AG09319 (cell line): ENCODE measurements around the gene CDC14A.
"Not testable (repeated sequence)": the region's sequence is repeated elsewhere in the genome, so short reads cannot be mapped to it uniquely, and the experiment has no call there.

ENCODE experiments used
- DNase-seq: peaks from one replicate; pipeline ENCODE4 v3.0.0-alpha.2; 2010; ENCODE audit warnings: low read depth; ENCODE audit errors: extremely low read depth
- TF ChIP-seq, protein P1 (sequence below): IDR thresholded peaks from 2 replicates; pipeline ENCODE4 v1.5.1; 2011; ENCODE audit warnings: low read depth, mild to moderate bottlenecking, inconsistent platforms, low read length, moderate library complexity

Gene CDC14A

DNA sequence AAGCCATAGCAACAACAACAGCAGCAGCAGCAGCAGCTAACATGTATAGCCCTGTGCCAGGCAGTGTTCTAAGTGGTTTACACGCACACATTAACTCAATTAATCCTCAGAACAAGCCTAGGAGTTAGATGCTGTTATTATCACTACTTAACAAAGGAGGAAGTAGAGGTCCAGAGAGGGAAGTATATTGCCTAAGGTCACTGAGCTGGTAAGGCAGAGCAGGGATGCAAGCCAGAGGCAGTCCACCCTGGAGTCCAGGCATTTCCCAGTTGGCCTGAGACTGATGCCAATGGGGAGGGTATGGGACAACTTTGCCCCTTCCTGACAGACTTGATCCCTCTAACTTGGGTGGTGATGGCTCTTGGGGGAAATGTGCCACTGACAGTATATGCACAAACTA is 6.8 kb downstream of the CDC14A start:
- no peak for DNase-seq
- TF ChIP-seq, protein P1, sequence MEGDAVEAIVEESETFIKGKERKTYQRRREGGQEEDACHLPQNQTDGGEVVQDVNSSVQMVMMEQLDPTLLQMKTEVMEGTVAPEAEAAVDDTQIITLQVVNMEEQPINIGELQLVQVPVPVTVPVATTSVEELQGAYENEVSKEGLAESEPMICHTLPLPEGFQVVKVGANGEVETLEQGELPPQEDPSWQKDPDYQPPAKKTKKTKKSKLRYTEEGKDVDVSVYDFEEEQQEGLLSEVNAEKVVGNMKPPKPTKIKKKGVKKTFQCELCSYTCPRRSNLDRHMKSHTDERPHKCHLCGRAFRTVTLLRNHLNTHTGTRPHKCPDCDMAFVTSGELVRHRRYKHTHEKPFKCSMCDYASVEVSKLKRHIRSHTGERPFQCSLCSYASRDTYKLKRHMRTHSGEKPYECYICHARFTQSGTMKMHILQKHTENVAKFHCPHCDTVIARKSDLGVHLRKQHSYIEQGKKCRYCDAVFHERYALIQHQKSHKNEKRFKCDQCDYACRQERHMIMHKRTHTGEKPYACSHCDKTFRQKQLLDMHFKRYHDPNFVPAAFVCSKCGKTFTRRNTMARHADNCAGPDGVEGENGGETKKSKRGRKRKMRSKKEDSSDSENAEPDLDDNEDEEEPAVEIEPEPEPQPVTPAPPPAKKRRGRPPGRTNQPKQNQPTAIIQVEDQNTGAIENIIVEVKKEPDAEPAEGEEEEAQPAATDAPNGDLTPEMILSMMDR, result no peak

DNA sequence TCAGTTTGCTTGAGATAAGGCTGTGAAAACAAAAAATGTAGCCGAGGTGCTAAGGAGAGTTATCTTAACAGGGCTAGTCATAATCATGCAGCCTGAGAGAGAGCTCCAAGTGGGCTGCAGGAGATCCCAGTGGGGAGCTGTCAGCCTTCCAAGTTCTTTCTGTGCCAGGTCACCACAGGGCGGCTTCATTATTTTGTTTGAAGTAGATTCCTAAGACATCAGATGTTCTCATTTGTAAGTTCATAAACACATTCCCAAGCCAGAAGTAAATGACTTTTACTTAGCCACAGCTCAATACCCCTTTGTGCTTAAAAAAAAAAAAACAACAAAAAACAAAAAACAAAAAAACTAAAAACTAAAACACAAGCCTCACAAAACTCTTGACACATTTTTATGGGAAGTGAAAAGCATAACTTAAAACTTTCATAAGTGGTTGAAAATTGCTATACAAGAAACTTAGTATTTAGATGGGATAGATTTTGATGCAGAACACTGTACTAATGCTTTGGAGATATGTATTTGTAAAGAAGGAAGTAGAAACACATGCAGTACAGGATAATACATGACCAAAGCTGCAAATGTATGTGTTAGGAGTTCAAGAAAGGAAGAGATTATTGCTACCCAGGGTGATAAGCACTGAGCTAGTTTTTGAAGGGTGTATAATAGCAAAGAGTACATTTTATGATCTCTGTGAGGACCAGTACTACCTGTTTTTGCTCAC is 8.6 kb downstream of the CDC14A start:
- TF ChIP-seq, protein P1, result no peak
- DNase-seq, result no peak

DNA sequence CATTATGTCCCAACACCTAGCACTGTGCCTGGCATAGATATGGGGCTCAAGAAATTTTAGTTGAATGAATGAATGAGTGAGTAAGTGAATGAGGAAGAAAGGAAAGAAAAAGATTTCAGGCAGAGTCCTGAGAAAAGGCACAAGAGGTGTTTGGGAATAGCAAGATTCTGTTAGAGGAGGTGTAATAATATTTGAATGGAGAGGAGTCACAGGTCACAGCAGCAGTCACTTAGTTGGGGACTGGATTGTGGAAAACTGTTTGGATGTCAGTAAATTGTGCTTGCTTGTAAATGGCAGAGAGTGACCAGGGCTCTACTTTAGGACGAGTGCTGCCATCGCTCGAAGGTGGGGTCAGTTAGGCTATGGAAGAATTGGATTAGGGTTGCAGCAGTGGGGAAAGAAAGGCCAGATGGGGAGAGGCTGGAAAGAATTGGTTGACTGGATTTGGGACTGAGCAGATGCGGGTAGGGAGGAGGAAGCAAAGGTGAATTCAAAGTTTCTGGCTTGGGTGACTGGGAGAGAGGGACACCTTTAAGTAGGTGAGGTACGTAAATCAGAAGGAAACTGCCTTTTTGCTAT is 9.3 kb downstream of the CDC14A start:
- no peak for DNase-seq
- TF ChIP-seq, protein P1, result no peak

DNA sequence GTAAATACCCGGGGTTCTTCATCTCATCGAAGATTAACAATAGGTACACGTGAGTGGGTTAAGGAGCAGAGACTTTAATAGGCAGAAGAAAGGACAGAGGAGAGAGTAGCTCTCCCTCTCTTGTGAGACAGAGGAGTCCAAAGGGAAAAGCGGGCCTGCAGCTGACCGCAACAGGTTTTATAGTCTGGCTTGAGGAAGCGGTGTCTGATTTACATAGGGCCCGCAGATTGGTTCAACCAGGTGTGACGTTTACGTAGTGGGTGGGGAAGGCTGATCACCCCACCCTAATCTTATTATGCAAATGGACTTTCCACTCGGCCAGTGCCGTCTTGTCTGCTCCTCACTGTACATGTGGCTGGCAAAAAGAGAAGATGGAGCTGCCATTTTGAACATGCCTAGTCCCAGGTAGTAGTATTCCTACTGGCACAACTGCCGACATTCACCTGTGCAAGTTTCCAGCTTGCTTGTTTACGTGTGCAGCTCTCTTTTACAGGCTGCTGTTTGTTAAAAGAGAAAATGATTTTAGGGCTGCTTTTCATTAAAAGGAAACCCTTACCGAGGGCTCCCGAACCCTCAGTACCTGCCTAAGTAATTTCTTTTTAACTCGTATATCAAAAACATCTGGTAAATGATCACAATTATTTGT is 10.6 kb downstream of the CDC14A start:
- TF ChIP-seq, protein P1, result no peak
- no peak for DNase-seq

DNA sequence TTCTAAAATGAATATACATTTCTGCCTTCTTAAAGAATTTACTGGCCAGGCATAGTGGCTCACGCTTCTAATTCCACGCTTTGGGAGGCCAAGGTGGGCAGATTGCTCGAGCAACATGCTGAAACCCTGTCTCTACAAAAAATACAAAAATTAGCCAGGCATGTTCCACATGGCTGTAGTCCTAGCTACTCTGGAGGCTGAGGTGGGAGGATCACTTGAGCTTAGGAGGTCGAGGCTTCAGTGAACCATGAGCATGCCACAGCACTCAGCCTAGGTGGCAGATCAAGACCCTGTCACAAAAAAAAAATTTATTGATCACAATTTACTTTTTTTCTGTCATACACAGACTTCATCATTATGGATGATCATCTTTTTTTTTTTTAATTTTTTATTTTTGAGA is 11.5 kb downstream of the CDC14A start:
- no peak for DNase-seq
- TF ChIP-seq, protein P1, result no peak

DNA sequence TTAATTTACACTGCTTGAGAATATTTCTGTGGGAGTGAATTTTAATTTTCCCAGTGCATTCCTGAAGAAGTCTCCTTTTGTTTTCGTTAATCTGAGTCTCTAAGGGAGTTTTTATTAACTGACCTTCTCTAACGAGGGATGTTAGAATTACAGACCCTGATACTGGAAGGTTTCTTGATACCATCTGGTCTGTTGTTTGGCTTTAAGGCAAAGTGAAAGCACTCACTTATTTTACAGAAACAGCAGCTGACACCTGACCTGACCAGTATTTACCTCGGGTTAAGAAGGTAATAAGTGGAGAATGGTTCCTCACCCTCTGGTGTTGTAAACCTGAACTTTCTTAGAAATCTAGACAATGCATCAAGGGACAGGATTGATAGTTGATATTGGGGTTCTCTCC is 12.4 kb downstream of the CDC14A start:
- DNase-seq, result no peak
- TF ChIP-seq, protein P1, result no peak

DNA sequence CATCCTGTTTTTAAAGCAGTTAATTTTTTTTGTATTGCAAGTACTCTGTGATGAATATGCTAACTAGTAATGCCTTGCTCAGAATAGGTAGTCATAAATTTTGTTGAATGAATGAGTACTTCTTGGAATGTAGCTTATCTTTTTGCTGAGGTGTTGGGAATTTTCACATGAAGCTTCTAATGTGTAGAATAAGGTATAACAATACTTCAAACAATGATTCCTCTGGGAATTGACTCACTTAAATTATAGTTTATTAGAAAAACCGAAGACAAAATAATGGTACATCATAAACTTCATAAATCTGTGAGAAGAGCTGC is 13.9 kb downstream of the CDC14A start:
- TF ChIP-seq, protein P1, result no peak
- DNase-seq, result no peak

DNA sequence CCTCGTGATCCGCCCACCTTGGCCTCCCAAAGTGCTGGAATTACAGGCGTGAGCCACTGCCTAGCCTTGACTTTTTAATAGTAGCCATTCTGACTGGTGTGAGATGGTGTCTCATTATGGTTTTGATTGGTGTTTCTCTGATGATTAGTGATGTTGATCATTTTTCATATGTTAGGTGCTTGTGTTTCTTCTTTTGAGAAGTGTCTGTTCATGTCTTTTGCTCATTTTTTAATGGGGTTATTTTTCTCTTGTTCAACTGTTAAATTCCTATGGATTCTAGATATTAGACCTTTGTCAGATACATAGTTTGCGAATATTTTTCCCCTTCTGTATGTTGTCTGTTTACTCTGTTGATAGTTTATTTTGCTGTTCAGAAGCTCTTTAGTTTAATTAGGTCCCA is 17.0 kb downstream of the CDC14A start:
- not testable (repeated sequence) for DNase-seq

DNA sequence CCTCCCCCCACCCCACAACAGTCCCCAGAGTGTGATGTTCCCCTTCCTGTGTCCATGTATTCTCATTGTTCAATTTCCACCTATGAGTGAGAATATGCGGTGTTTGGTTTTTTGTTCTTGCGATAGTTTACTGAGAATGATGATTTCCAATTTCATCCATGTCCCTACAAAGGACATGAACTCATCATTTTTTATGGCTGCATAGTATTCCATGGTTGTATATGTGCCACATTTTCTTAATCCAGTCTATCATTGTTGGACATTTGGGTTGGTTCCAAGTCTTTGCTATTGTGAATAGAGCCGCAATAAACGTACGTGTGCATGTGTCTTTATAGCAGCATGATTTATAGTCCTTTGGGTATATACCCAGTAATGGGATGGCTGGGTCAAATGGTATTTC is 21.6 kb downstream of the CDC14A start:
- DNase-seq, result not testable (repeated sequence)

DNA sequence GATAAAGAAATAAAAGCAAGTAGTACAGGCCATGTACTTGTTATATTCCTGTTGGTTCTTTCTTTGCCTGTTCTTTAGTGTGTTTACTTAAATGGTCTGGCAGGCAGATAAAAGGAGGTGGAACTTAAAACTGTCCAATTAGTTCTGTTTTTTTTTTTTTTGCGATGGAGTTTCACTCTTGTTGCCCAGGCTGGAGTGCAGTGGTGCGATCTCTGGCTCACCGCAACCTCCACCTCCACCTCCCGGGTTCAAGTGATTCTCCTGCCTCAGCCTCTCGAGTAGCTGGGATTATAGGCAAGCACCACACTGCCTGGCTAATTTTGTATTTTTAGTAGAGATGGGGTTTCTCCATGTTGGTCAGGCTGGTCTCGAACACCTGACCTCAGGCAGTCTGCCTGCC is 24.6 kb downstream of the CDC14A start:
- not testable (repeated sequence) for DNase-seq
